HepG2 (cell line): ENCODE results near the gene TRA2B. TPM values are rescaled to one million over a fixed set of nuclear protein-coding genes. Genes with fewer than 3 reads are reported as not detected.

ENCODE experiments used
- DPF2 ChIP-seq: sonication (generic); formaldehyde crosslinking; IDR thresholded peaks from 2 replicates; pipeline ENCODE4 v1.4.0; 2020; ENCODE audit warnings: mild to moderate bottlenecking, low read depth, missing genetic modification reagents, borderline replicate concordance
- GATAD1 ChIP-seq: IDR thresholded peaks from 2 replicates; pipeline ENCODE4 v1.6.1; 2016; ENCODE audit warnings: missing genetic modification reagents, missing compliant biosample characterization
- HMGA1 ChIP-seq: sonication (generic); formaldehyde crosslinking; conservative IDR thresholded peaks from 2 replicates; pipeline ENCODE4 v1.4.0; 2020; ENCODE audit warnings: missing genetic modification reagents
- HNRNPK ChIP-seq: fragments of 200-400 bp; formaldehyde crosslinking; IDR thresholded peaks from 2 replicates; pipeline ENCODE4 v1.6.1; 2018; ENCODE audit warnings: low read length, low read depth, moderate library complexity, mild to moderate bottlenecking; ENCODE audit not compliant: poor library complexity, severe bottlenecking
- MTA3 ChIP-seq: sonication (generic); formaldehyde crosslinking; IDR thresholded peaks from 2 replicates; pipeline ENCODE4 v1.4.0; 2020; ENCODE audit warnings: missing genetic modification reagents
- NFE2L1 ChIP-seq: sonication (generic); formaldehyde crosslinking; IDR thresholded peaks from 2 replicates; pipeline ENCODE4 v1.4.0; 2020; ENCODE audit warnings: missing genetic modification reagents, mild to moderate bottlenecking, borderline replicate concordance
- NFIB ChIP-seq: sonication (generic); formaldehyde crosslinking; IDR thresholded peaks from 2 replicates; pipeline ENCODE4 v1.9.0; 2021; ENCODE audit warnings: missing genetic modification reagents, mild to moderate bottlenecking, borderline replicate concordance
- NFYC ChIP-seq: IDR thresholded peaks from 2 replicates; pipeline ENCODE4 v1.6.1; 2016; ENCODE audit warnings: missing genetic modification reagents, missing compliant biosample characterization
- NR2F2 ChIP-seq: IDR thresholded peaks from 2 replicates; pipeline ENCODE4 v1.6.1; 2012; ENCODE audit warnings: low read depth, inconsistent platforms, borderline replicate concordance
- PAWR ChIP-seq: sonication (generic); formaldehyde crosslinking; IDR thresholded peaks from 2 replicates; pipeline ENCODE4 v1.4.0; 2020; ENCODE audit warnings: missing genetic modification reagents, mild to moderate bottlenecking, borderline replicate concordance
- RAD21 ChIP-seq: fragments of 450-650 bp; formaldehyde crosslinking; IDR thresholded peaks from 2 replicates; pipeline ENCODE4 v1.5.0; 2020; ENCODE audit warnings: mild to moderate bottlenecking
- SCMH1 ChIP-seq: sonication (generic); formaldehyde crosslinking; IDR thresholded peaks from 2 replicates; pipeline ENCODE4 v1.9.0; 2021; ENCODE audit warnings: missing genetic modification reagents, mild to moderate bottlenecking, borderline replicate concordance
- XRCC5 ChIP-seq: fragments of 200-400 bp; formaldehyde crosslinking; optimal IDR thresholded peaks from 2 replicates; pipeline ENCODE3; 2017; ENCODE audit warnings: mild to moderate bottlenecking, low read length
- ZC3H4 ChIP-seq: sonication (generic); formaldehyde crosslinking; IDR thresholded peaks from 2 replicates; pipeline ENCODE4 v1.4.0; 2020; ENCODE audit warnings: missing genetic modification reagents, borderline replicate concordance
- ZFP36L1 ChIP-seq: sonication (generic); formaldehyde crosslinking; IDR thresholded peaks from 2 replicates; pipeline ENCODE4 v1.8.0; 2022; ENCODE audit warnings: mild to moderate bottlenecking, missing genetic modification reagents, moderate library complexity
- ZFP41 ChIP-seq: sonication (generic); formaldehyde crosslinking; IDR thresholded peaks from 2 replicates; pipeline ENCODE4 v1.4.0; 2020; ENCODE audit warnings: mild to moderate bottlenecking, missing genetic modification reagents, borderline replicate concordance
- ZFY ChIP-seq: sonication (generic); formaldehyde crosslinking; IDR thresholded peaks from 2 replicates; pipeline ENCODE4 v1.4.0; 2020; ENCODE audit warnings: missing genetic modification reagents
- ZNF138 ChIP-seq: sonication (generic); formaldehyde crosslinking; IDR thresholded peaks from 2 replicates; pipeline ENCODE4 v1.5.0; 2020; ENCODE audit warnings: mild to moderate bottlenecking, low read depth, missing genetic modification reagents
- ZNF225 ChIP-seq: sonication (generic); formaldehyde crosslinking; IDR thresholded peaks from 2 replicates; pipeline ENCODE4 v1.4.0; 2020; ENCODE audit warnings: mild to moderate bottlenecking, missing genetic modification reagents
- ZNF672 ChIP-seq: sonication (generic); formaldehyde crosslinking; IDR thresholded peaks from 2 replicates; pipeline ENCODE4 v1.8.1; 2022; ENCODE audit warnings: missing genetic modification reagents
- ZNF768 ChIP-seq: sonication (generic); formaldehyde crosslinking; IDR thresholded peaks from 2 replicates; pipeline ENCODE4 v1.4.0; 2020; ENCODE audit warnings: missing genetic modification reagents
- polyA plus RNA-seq, 8 experiments: library from polyadenylated mRNA; depleted of rRNA in 3 of 8; stranded (reverse) in 7 of 8; unstranded in 1 of 8; fragments of >200 nt; fragmentation: Illumina TruSeq in 4 of 8; extraction: Trizol in 4 of 8; gene quantifications; 2 replicates each; pipeline versions ENCODE4 v1.2.1 to v1.2.3, GENCODE V29; 2011 to 2016; ENCODE audit warnings: low read depth in 4 of 8, missing spikeins in 1 of 8, mixed read lengths in 1 of 8; ENCODE audit not compliant: insufficient read depth in 1 of 8
- total RNA-seq, 5 experiments: library from RNA; depleted of rRNA; stranded (reverse); fragments of >200 nt; fragmentation: Illumina TruSeq; extraction: Trizol; gene quantifications; 2 replicates each; pipeline ENCODE4 v1.2.3, GENCODE V29; 2016; ENCODE audit warnings: low read depth in 1 of 5
- TF ChIP-seq, protein P1 (sequence below), 2 experiments: sonication (generic) in 1 of 2; formaldehyde crosslinking in 1 of 2; IDR thresholded peaks; 2 replicates each; pipeline versions ENCODE4 v1.5.1 to v1.6.1; 2011 to 2020; ENCODE audit warnings: borderline replicate concordance in 1 of 2, low read depth in 1 of 2, low read length in 1 of 2, mild to moderate bottlenecking in 1 of 2, missing genetic modification reagents in 1 of 2, moderate library complexity in 1 of 2
- TF ChIP-seq, protein P2 (sequence below): IDR thresholded peaks from 2 replicates; pipeline ENCODE4 v1.6.1; 2016; ENCODE audit warnings: missing genetic modification reagents, missing compliant biosample characterization
- TF ChIP-seq, protein P3 (sequence below): sonication (generic); formaldehyde crosslinking; IDR thresholded peaks from 2 replicates; pipeline ENCODE4 v1.4.0; 2020; ENCODE audit warnings: missing genetic modification reagents
- TF ChIP-seq, protein P4 (sequence below): sonication (generic); formaldehyde crosslinking; IDR thresholded peaks from 2 replicates; pipeline ENCODE4 v1.5.1; 2020; ENCODE audit warnings: mild to moderate bottlenecking, missing genetic modification reagents, moderate library complexity

The TRA2B gene
- total and polyA plus RNA-seq, 2 of the 13 experiments (the other 11 are each of a cell fraction or from before 2014, with no cell fraction given): 105 to 241 TPM

DNA sequence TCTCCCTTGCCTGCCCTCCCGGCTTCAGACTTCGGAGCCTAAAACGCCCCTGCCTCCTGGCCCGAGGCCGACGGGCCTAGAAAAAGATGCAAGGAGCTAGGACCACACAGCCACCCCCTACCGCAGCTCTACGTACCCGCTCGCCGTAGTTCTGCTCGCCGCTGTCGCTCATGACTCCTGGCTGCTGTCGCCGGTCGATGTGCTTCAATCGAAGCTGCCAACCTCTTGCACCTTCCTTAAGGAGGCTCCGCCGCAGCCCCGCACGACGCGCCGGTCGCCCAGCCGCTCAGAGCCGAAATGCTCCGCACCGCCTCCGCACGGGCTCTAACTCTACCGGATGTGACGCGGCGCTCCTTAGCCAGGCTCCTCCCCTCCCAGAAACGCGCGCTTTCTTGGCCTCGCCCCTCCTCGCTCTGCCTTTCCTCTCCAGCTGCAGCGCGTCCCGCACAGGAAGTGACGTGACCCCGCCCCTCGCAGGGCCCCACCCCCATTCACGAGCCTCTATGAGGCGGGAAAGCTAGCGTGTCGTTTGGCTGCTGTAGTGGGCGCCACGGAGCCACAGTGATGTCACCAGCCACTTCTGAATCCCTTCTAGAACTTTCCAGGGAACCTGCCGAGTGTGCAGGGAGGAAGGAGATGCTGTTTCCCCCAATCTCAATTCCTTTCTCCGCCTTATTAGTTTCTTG, at the start of gene TRA2B (continued):
- TF ChIP-seq HMGA1: no peak
- TF ChIP-seq NFE2L1: no peak
- TF ChIP-seq ZNF138 (CRISPR knock-in tag): no peak; the same call in 1 of the 2 replicates
- TF ChIP-seq ZNF768: peak; percentile 79
- peak; percentile 68 for TF ChIP-seq ZFY (CRISPR knock-in tag)
- no peak for TF ChIP-seq HNRNPK
- no peak for TF ChIP-seq ZNF225 (CRISPR knock-in tag)
- 0 out of 2 replicates have a peak, but pooled peaks have one; percentile 62 for TF ChIP-seq PAWR (CRISPR knock-in tag)
- peak; percentile 60; the same call in 1 of the 2 replicates for TF ChIP-seq ZFP41 (CRISPR knock-in tag)
- TF ChIP-seq, protein P1, sequence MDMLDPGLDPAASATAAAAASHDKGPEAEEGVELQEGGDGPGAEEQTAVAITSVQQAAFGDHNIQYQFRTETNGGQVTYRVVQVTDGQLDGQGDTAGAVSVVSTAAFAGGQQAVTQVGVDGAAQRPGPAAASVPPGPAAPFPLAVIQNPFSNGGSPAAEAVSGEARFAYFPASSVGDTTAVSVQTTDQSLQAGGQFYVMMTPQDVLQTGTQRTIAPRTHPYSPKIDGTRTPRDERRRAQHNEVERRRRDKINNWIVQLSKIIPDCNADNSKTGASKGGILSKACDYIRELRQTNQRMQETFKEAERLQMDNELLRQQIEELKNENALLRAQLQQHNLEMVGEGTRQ (IDR thresholded peaks at IDR 0.05; ENCODE audit: low read depth, low read length): no peak; the same call in 1 of the 2 replicates
- TF ChIP-seq, protein P1 (CRISPR knock-in tag; IDR thresholded peaks at IDR 0.05; ENCODE audit: borderline replicate concordance): peak; percentile 15; the same call in 1 of the 2 replicates
- TF ChIP-seq, protein P2, sequence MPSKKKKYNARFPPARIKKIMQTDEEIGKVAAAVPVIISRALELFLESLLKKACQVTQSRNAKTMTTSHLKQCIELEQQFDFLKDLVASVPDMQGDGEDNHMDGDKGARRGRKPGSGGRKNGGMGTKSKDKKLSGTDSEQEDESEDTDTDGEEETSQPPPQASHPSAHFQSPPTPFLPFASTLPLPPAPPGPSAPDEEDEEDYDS: peak; percentile 96
- TF ChIP-seq MTA3 (CRISPR knock-in tag): no peak
- peak; percentile 57 for TF ChIP-seq NFYC (CRISPR knock-in tag)
- TF ChIP-seq, protein P3, sequence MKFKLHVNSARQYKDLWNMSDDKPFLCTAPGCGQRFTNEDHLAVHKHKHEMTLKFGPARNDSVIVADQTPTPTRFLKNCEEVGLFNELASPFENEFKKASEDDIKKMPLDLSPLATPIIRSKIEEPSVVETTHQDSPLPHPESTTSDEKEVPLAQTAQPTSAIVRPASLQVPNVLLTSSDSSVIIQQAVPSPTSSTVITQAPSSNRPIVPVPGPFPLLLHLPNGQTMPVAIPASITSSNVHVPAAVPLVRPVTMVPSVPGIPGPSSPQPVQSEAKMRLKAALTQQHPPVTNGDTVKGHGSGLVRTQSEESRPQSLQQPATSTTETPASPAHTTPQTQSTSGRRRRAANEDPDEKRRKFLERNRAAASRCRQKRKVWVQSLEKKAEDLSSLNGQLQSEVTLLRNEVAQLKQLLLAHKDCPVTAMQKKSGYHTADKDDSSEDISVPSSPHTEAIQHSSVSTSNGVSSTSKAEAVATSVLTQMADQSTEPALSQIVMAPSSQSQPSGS (CRISPR knock-in tag): peak; percentile 91
- TF ChIP-seq RAD21 (CRISPR knock-in tag): 0 out of 2 replicates have a peak, but pooled peaks have one; percentile 9
- no peak for TF ChIP-seq DPF2
- TF ChIP-seq ZC3H4 (CRISPR knock-in tag): no peak
- peak; percentile 92 for TF ChIP-seq ZFP36L1 (CRISPR knock-in tag)
- TF ChIP-seq NR2F2: peak; percentile 40; the same call in 1 of the 2 replicates
- TF ChIP-seq ZNF672 (CRISPR knock-in tag): peak; percentile 64; the same call in 1 of the 2 replicates
- TF ChIP-seq, protein P4, sequence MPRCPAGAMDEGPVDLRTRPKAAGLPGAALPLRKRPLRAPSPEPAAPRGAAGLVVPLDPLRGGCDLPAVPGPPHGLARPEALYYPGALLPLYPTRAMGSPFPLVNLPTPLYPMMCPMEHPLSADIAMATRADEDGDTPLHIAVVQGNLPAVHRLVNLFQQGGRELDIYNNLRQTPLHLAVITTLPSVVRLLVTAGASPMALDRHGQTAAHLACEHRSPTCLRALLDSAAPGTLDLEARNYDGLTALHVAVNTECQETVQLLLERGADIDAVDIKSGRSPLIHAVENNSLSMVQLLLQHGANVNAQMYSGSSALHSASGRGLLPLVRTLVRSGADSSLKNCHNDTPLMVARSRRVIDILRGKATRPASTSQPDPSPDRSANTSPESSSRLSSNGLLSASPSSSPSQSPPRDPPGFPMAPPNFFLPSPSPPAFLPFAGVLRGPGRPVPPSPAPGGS (CRISPR knock-in tag): peak; percentile 43; the same call in 1 of the 2 replicates
- no peak for TF ChIP-seq SCMH1 (CRISPR knock-in tag)
- TF ChIP-seq NFIB: no peak
- TF ChIP-seq XRCC5: no peak
- peak; percentile 79 for TF ChIP-seq GATAD1 (CRISPR knock-in tag)
